Thoracic aorta (tissue), 2 donors: ENCODE measurements around the gene UBE2J2. TPM values are rescaled to one million over a fixed set of nuclear protein-coding genes. Genes with fewer than 3 reads are reported as not detected.

Experiments used
- ATAC-seq: fragments of 150-250 bp; one replicate; pipeline ENCODE4 v1.8.0; 2017; ENCODE audit warnings: low read depth; ENCODE audit not compliant: insufficient number of reproducible peaks, low FRiP score
- DNase-seq: peaks from one replicate; pipeline ENCODE4 v3.0.0-alpha.2; 2020; ENCODE audit warnings: low spot score
- H3K27ac ChIP-seq, 2 donors: fragments of 200-600 bp; sonication (generic); 1 replicate in 1 of 2; 2 replicates in 1 of 2; pipeline ENCODE4 v1.5.1; 2016; ENCODE audit warnings: mild to moderate bottlenecking in 2 of 2, moderate library complexity in 2 of 2
- H3K27me3 ChIP-seq: fragments of 200-600 bp; sonication (generic); replicated peaks from 2 replicates; pipeline ENCODE4 v1.6.0; 2016; ENCODE audit warnings: mild to moderate bottlenecking; ENCODE audit not compliant: insufficient read depth
- H3K36me3 ChIP-seq: fragments of 200-600 bp; sonication (generic); one replicate; pipeline ENCODE4 v1.5.1; 2016
- H3K4me1 ChIP-seq, 2 donors: fragments of 200-600 bp; sonication (generic); 1 replicate in 1 of 2; 2 replicates in 1 of 2; pipeline versions ENCODE4 v1.5.1 to v1.6.0; 2016; ENCODE audit warnings: low read depth in 2 of 2, mild to moderate bottlenecking in 1 of 2; ENCODE audit not compliant: control insufficient read depth in 1 of 2
- H3K4me3 ChIP-seq: fragments of 200-600 bp; sonication (generic); 2 replicates; pipeline ENCODE4 v1.5.1; 2016; ENCODE audit warnings: mild to moderate bottlenecking
- H3K9me3 ChIP-seq: fragments of 200-600 bp; sonication (generic); 2 replicates; pipeline ENCODE4 v1.5.1; 2016
- total RNA-seq, 2 donors: library from RNA; depleted of rRNA; stranded (reverse); fragments of >200 nt; gene quantifications; one replicate each; pipeline versions ENCODE4 v1.1.0 to v1.2.3, GENCODE V29; 2016
- TF ChIP-seq, protein P1 (sequence below): fragments of 200-600 bp; sonication (generic); IDR thresholded peaks from one replicate; pipeline ENCODE4 v1.5.1; 2019; ENCODE audit warnings: antibody characterized with exemption

Gene UBE2J2
- total RNA-seq, 2 donors from 2014 or later: 43.5 to 57.7 TPM

DNA sequence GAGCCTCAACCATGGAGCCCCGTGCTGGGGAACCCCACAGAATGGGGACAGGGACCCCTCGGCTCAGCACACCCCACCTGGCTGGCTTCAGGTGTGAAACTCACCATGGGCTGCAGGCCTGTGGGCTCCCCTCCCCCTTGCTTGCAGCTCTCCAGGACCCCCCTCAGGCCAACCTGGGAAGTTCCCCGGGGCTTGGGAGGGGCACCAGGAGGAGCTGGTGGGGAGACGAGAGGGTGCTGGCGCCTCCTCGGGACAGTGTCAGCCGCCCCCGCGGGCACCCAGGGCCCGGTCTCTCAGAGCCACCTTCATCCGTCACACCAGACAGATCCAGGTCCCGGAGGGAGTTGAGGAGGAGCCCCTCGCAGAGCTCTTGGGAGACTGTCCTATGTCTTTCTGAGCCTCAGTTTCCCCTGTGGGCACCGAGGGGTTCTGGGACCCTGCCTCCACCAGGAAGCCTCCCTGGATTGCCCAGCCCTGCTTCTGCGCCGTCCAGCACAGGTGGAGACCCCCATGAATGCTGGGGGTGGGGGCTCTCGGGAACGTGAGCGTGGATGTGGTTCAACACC lies 66.6 kb downstream of the UBE2J2 start:
- H3K27ac ChIP-seq: no peak overlapping the region
- DNase-seq (no peak), ATAC-seq (no peak)
- peaks cover 8 to 13% of the 10 kb centered on the region in 2 donors for H3K4me1 ChIP-seq
- TF ChIP-seq, protein P1, sequence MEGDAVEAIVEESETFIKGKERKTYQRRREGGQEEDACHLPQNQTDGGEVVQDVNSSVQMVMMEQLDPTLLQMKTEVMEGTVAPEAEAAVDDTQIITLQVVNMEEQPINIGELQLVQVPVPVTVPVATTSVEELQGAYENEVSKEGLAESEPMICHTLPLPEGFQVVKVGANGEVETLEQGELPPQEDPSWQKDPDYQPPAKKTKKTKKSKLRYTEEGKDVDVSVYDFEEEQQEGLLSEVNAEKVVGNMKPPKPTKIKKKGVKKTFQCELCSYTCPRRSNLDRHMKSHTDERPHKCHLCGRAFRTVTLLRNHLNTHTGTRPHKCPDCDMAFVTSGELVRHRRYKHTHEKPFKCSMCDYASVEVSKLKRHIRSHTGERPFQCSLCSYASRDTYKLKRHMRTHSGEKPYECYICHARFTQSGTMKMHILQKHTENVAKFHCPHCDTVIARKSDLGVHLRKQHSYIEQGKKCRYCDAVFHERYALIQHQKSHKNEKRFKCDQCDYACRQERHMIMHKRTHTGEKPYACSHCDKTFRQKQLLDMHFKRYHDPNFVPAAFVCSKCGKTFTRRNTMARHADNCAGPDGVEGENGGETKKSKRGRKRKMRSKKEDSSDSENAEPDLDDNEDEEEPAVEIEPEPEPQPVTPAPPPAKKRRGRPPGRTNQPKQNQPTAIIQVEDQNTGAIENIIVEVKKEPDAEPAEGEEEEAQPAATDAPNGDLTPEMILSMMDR: no peak
- H3K4me3 ChIP-seq: no peak overlapping the region
- H3K27me3 ChIP-seq: peaks cover 4% of the 10 kb centered on the region
- H3K36me3 ChIP-seq: no peaks in the 10 kb centered on the region
- H3K9me3 ChIP-seq: no peaks in the 10 kb centered on the region

DNA sequence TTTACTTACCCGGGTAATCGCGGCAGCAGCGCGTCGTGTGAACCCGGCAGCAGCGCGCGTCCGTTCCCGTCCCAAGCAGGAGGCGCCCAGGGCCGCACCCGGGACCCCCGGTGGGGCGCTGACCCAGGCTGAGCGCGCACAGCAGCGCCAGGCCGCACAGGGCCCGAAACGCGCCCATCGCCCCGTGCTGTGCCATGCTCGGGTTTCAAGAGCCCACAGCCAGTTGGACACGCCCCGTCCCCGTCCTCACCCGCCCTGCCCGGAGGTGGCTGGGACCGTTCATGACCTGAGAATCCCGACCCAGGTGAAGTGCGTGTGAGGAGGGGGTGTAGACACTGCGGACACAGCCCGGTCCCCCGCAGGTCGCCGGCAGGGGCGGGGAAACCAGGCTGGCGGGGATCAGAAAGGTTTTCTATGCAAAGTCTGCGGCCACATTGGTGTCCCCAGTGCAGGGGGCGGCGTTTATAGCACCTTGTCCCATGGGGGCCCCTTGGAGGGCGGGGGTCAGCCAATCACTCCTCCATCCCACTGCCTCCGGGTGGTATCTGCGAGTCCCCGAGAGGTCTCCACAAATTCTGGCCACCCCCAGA lies 67.2 kb downstream of the UBE2J2 start, which contains the start of gene TNFRSF18:
Gene TNFRSF18 (minus strand): TSS at position 217 of the 590 bp plus-strand sequence. CDS start 21 bp downstream, at position 196.
- ATAC-seq (no peak), DNase-seq (no peak)
- Histone ChIP-seq H3K27ac (no peak within 1 kb of the TSS), H3K9me3 (no peaks in the 10 kb centered on the region), H3K27me3 (peaks cover 4% of the 10 kb centered on the region), H3K36me3 (no peaks in the 10 kb centered on the region), H3K4me3 (peak within 1 kb of the TSS; percentile 47), H3K4me1 (peaks cover 8 to 14% of the 10 kb centered on the region in 2 donors)
- TF ChIP-seq, protein P1: no peak

DNA sequence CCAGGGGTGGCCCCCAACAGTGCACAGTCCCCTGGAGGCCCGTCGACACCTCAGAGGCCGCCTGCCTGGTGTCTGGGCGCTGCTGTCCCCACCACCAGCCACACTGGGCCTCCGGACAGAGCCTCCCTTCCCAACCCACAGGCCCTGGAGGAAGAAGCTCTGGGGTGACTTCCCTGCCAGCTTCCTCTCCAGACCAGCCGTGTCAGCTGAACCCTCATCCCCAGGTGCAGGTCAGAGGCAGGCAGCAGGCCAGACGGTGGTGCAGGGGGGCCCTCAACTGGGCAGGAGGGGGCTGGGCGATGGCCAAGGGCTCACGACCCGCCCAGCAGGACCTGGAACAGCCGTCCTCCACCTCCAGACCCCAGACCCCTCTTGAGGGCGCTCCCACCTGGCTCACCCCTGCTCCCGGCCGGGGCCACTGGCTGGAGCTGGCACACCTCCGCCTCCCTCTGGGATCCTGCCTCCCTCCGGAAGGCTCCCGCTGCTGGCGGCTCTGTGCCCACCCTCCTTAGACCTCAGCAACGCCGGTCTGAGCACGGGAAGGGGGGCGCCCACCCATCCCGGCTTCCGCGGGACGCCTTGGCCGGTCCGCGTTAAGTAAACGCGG lies 67.8 kb downstream of the UBE2J2 start:
- DNase-seq (no peak), ATAC-seq (no peak)
- TF ChIP-seq, protein P1: no peak
- H3K4me1 ChIP-seq: peaks cover 8 to 20% of the 10 kb centered on the region in 2 donors
- H3K9me3 ChIP-seq: no peaks in the 10 kb centered on the region
- peak overlapping the region; percentile 47 for H3K4me3 ChIP-seq
- peaks cover 4% of the 10 kb centered on the region for H3K27me3 ChIP-seq
- no peaks in the 10 kb centered on the region for H3K36me3 ChIP-seq
- no peak overlapping the region for H3K27ac ChIP-seq

DNA sequence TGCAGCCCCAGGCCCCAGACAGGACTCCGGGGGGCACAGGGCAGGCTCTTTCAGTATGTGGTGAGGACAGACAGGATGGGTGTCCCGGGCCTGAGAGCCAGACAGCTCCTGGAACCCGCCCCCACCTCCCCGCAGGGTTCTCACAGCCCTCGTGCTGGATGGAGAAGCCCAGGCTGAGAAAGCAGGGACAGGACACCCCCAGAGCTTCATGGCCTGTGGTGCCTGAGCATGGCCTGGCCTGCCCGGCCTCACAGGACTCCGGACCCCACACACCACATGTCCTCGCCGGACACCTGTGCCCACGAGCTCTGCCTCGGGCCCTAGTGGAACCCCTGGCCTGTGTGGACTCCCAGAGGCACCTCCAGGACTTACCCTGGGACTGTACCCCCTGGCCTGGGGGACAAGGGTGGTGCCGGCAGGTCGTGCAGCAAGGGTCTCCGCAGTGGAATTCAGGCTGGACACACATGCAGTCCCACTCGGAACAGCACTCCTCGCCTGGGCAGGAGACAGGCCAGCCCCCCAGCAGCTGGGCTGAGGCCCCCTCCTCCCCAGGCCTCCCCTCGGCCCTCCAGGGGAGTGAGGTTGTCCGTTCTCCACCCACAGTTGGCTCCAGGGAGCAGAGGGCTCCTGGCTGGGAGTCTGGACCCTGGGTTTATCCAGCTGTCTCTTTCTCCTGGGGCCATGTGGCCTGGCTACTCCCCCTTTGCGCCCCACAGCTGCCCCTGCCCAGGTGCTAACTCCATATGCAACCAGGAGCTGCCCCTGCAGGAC lies 68.5 kb downstream of the UBE2J2 start:
- H3K36me3 ChIP-seq: no peaks in the 10 kb centered on the region
- H3K27ac ChIP-seq: no peak overlapping the region
- TF ChIP-seq, protein P1: no peak
- ATAC-seq (no peak), DNase-seq (no peak)
- no peaks in the 10 kb centered on the region for H3K9me3 ChIP-seq
- H3K27me3 ChIP-seq: peaks cover 4% of the 10 kb centered on the region
- H3K4me3 ChIP-seq: no peak overlapping the region
- H3K4me1 ChIP-seq: peaks cover 8 to 21% of the 10 kb centered on the region in 2 donors

DNA sequence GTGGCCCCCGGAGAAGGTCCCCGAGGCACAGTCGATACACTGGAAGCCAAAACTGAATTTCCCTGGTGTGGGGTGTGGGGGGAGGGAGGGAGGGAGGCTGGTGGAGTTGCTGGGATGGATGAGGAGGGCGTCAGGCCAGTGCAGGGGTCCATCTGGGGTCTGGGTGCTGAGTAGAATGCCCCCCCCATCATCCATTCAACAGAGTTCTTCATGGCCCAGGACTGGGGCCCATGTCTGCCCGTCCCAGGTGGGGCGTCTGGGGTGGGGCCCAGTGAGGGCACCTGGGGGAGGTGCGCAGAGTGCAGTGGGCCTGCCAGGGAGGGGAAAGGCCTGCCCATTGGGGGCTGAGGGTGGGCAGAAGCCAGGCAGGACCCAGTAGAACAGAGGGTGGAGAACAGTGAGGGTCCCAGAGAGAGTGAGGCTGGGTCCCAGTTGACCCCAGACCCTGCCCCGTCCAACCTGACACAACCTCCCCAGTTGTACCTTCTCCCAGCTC lies 69.2 kb downstream of the UBE2J2 start:
- H3K9me3 ChIP-seq: no peaks in the 10 kb centered on the region
- peaks cover 4% of the 10 kb centered on the region for H3K27me3 ChIP-seq
- DNase-seq: no peak
- H3K27ac ChIP-seq: no peak overlapping the region
- no peak for ATAC-seq
- peaks cover 8 to 21% of the 10 kb centered on the region in 2 donors for H3K4me1 ChIP-seq
- TF ChIP-seq, protein P1: no peak
- H3K4me3 ChIP-seq: no peak overlapping the region
- no peaks in the 10 kb centered on the region for H3K36me3 ChIP-seq
